GM12878 (cell line): Measurements from ENCODE around the gene PLSCR1. TPM values are rescaled to one million over a fixed set of nuclear protein-coding genes. Genes with fewer than 3 reads are reported as not detected.

Source experiments
- ATAC-seq: fragments of 200-7000 bp; cut with Tn5 transposase; 3 replicates; pipeline ENCODE4 v1.9.1; 2020; ENCODE audit warnings: mild to moderate bottlenecking, moderate library complexity
- BruUV-seq: library from RNA; stranded (reverse); fragments of 400-500 nt; replicated peaks from 2 replicates; lab custom pipeline; 2021; lab: Mats Ljungman, UMichigan
- CTCF ChIA-PET: fragments of 300-600 bp; sonication (Branson Sonifier 250); formaldehyde crosslinking; extraction: SDS; loops from one replicate; lab custom pipeline; 2021; ENCODE audit warnings: inconsistent platforms; lab: Yijun Ruan, JAX
- POLR2A ChIA-PET: fragments of 350-600 bp; formaldehyde crosslinking; extraction: SDS; loops from one replicate; lab custom pipeline; 2021; ENCODE audit warnings: inconsistent platforms; lab: Charles Lee
- RAD21 ChIA-PET: fragments of 300-600 bp; sonication (Branson Sonifier 250); formaldehyde crosslinking; loops from one replicate; lab custom pipeline; 2023; ENCODE audit warnings: antibody characterized with exemption; ENCODE audit not compliant: unreplicated experiment; lab: Charles Lee
- SMC1A ChIA-PET: fragments of 300-600 bp; sonication (Branson Sonifier 250); formaldehyde crosslinking; loops from one replicate; lab custom pipeline; 2023; ENCODE audit not compliant: unreplicated experiment, uncharacterized antibody; lab: Charles Lee
- DNase-seq: peaks from one replicate; pipeline ENCODE4 v3.0.0-alpha.2; 2011; ENCODE audit warnings: low read depth, low spot score
- FAIRE-seq: peaks from 3 replicates; lab custom pipeline; 2011; peaks lifted over from hg19 to GRCh38; lab: Jason Lieb, UNC
- H2AFZ ChIP-seq: 2 replicates; pipeline ENCODE4 v1.6.0; 2011; ENCODE audit warnings: low read depth, low read length, control low read depth; ENCODE audit not compliant: control insufficient read depth
- H3K27ac ChIP-seq: 2 replicates; pipeline ENCODE4 v1.5.1; 2011; ENCODE audit warnings: control low read depth; ENCODE audit not compliant: control insufficient read depth, insufficient read depth
- H3K27me3 ChIP-seq, 2 experiments: replicated peaks in 1 of 2; 2 replicates each; pipeline versions ENCODE4 v1.6.0 to v1.6.1; 2011; ENCODE audit warnings: low read length in 1 of 2; ENCODE audit not compliant: control insufficient read depth in 2 of 2, insufficient read depth in 2 of 2
- H3K36me3 ChIP-seq, 2 experiments: 2 replicates each; pipeline ENCODE4 v1.5.1; 2011; ENCODE audit warnings: low read length in 1 of 2; ENCODE audit not compliant: control insufficient read depth in 2 of 2, insufficient read depth in 2 of 2
- H3K4me1 ChIP-seq: 2 replicates; pipeline ENCODE4 v1.6.1; 2011; ENCODE audit warnings: mild to moderate bottlenecking, low read length, moderate library complexity, mixed read lengths; ENCODE audit not compliant: control insufficient read depth, insufficient read depth
- H3K4me2 ChIP-seq: 2 replicates; pipeline ENCODE4 v1.6.0; 2011; ENCODE audit warnings: control low read depth; ENCODE audit not compliant: control insufficient read depth, insufficient read depth
- H3K4me3 ChIP-seq: fragments of 200-600 bp; sonication (generic); 2 replicates; pipeline ENCODE4 v1.5.1; 2016
- H3K79me2 ChIP-seq: 2 replicates; pipeline ENCODE4 v1.6.0; 2011; ENCODE audit warnings: low read length; ENCODE audit not compliant: control insufficient read depth, insufficient read depth
- H3K9ac ChIP-seq: 2 replicates; pipeline ENCODE4 v1.8.0; 2011; ENCODE audit warnings: low read length, control low read depth, mixed read lengths; ENCODE audit not compliant: control insufficient read depth, insufficient read depth
- H3K9me3 ChIP-seq: replicated peaks from 3 replicates; pipeline ENCODE4 v1.5.1; 2011; ENCODE audit warnings: mild to moderate bottlenecking, low read length; ENCODE audit not compliant: control insufficient read depth, insufficient read depth
- H4K20me1 ChIP-seq: 2 replicates; pipeline ENCODE4 v1.6.0; 2011; ENCODE audit not compliant: control insufficient read depth, insufficient read depth
- BACH1 ChIP-seq: fragments of 450-650 bp; IDR thresholded peaks from 2 replicates; pipeline ENCODE4 v1.6.1; 2017; ENCODE audit warnings: mild to moderate bottlenecking, borderline replicate concordance
- CBFB ChIP-seq: IDR thresholded peaks from 2 replicates; pipeline ENCODE4 v1.6.1; 2016; ENCODE audit warnings: antibody characterized with exemption, low read depth
- EP300 ChIP-seq, 2 experiments: fragments of 150-350 bp in 1 of 2; IDR thresholded peaks; 2 replicates each; pipeline ENCODE4 v1.6.1; 2011 to 2012; ENCODE audit warnings: low read depth in 2 of 2, low read length in 2 of 2, borderline replicate concordance in 1 of 2, improper control_type of control experiment in 1 of 2, inconsistent platforms in 1 of 2; ENCODE audit not compliant: control insufficient read depth in 1 of 2
- IRF4 ChIP-seq: IDR thresholded peaks from 2 replicates; pipeline ENCODE4 v1.6.1; 2011; ENCODE audit warnings: low read depth, low read length
- MLLT1 ChIP-seq: fragments of 450-650 bp; IDR thresholded peaks from 2 replicates; pipeline ENCODE4 v1.6.1; 2016; ENCODE audit warnings: mild to moderate bottlenecking
- MTA2 ChIP-seq: fragments of 450-650 bp; IDR thresholded peaks from 2 replicates; pipeline ENCODE4 v1.6.1; 2016; ENCODE audit warnings: low read depth, mild to moderate bottlenecking, moderate library complexity
- MXI1 ChIP-seq: fragments of 150-350 bp; IDR thresholded peaks from 2 replicates; pipeline ENCODE4 v1.6.1; 2011; ENCODE audit warnings: low read depth, mild to moderate bottlenecking, inconsistent platforms, low read length, improper control_type of control experiment
- PRDM15 ChIP-seq: fragments of 450-650 bp; formaldehyde crosslinking; IDR thresholded peaks from 2 replicates; pipeline ENCODE4 v1.4.0; 2020; ENCODE audit warnings: mild to moderate bottlenecking, moderate library complexity
- RB1 ChIP-seq: fragments of 450-650 bp; formaldehyde crosslinking; IDR thresholded peaks from 2 replicates; pipeline ENCODE4 v1.6.1; 2017; ENCODE audit warnings: mild to moderate bottlenecking, borderline replicate concordance
- RCOR1 ChIP-seq: conservative IDR thresholded peaks from 2 replicates; pipeline ENCODE4 v1.6.1; 2012; ENCODE audit warnings: low read depth, low read length, improper control_type of control experiment
- SMAD5 ChIP-seq: IDR thresholded peaks from 2 replicates; pipeline ENCODE4 v1.6.1; 2016; ENCODE audit warnings: antibody characterized with exemption, low read depth
- SMC3 ChIP-seq: IDR thresholded peaks from 2 replicates; pipeline ENCODE4 v1.6.1; 2011; ENCODE audit warnings: low read length, improper control_type of control experiment, borderline replicate concordance
- TCF3 ChIP-seq: IDR thresholded peaks from 2 replicates; pipeline ENCODE4 v1.6.1; 2012; ENCODE audit warnings: low read depth, mild to moderate bottlenecking, low read length, borderline replicate concordance; ENCODE audit not compliant: insufficient read depth
- in situ Hi-C: fragments of 300-500 bp; cut with MboI; formaldehyde crosslinking; loops from 9 replicates; pipeline ENCODE4 v1.14.3; 2018; ENCODE audit warnings: mixed read lengths
- intact Hi-C: fragments of 100-400 bp; cut with micrococcal nuclease; formaldehyde crosslinking; loops from one replicate; pipeline ENCODE4 v1.14.2; 2022; ENCODE audit not compliant: unreplicated experiment
- polyA plus RNA-seq, 11 experiments: library from polyadenylated mRNA; depleted of rRNA in 4 of 11; unstranded in 6 of 11; stranded (reverse) in 5 of 11; fragments of >200 nt; fragmentation: Nextera tagmentation in 4 of 11; fragmentation: Illumina TruSeq in 1 of 11; extraction: Ambion mirVana in 4 of 11; extraction: Trizol in 1 of 11; gene quantifications; 1 replicate in 1 of 11; 2 replicates in 10 of 11; pipeline versions ENCODE4 v1.2.1 to v1.2.3, GENCODE V29; 2011 to 2016; ENCODE audit warnings: inconsistent platforms in 2 of 11, missing spikeins in 2 of 11, low read depth in 1 of 11
- total RNA-seq, 4 experiments: library from RNA; depleted of rRNA in 3 of 4; stranded (reverse); fragments of >200 nt in 3 of 4; fragmentation: Illumina TruSeq in 1 of 4; extraction: Trizol in 1 of 4; gene quantifications; 2 replicates each; pipeline versions ENCODE4 v1.2.1 to v1.2.3, GENCODE V29; 2013 to 2021

PLSCR1 gene
- total and polyA plus RNA-seq, 10 of the 15 experiments (the other 5 are each of a cell fraction or from before 2014, with no cell fraction given) = 35.4 to 77.8 (median 41.1) TPM

GRCh38 chr3:146550743-146551510 is 6.5 kb upstream of the PLSCR1 start (continued):
- TF ChIP-seq PRDM15 (CRISPR knock-in tag) (no peak), MTA2 (no peak), SMAD5 (no peak), CBFB (no peak), IRF4 (peak; percentile 87), RB1 (no peak), TCF3 (no peak), MXI1 (no peak)
- TF ChIP-seq, all 136 proteins: peak for 7

- Histone ChIP-seq H3K4me3 (no peak overlapping the region), H3K27me3 (no peaks in the 10 kb centered on the region), H3K9me3 (no peaks in the 10 kb centered on the region), H3K4me1 (peaks cover 9% of the 10 kb centered on the region; the same call in 1 of the 2 replicates), H3K36me3 (no peaks in the 10 kb centered on the region), H4K20me1 (no peaks in the 10 kb centered on the region), H3K27ac (no peak overlapping the region), H3K9ac (no peak overlapping the region), H3K79me2 (no peaks in the 10 kb centered on the region), H2AFZ (no peak overlapping the region), H3K4me2 (no peak overlapping the region)
- intact Hi-C loops = no loop called here
- ChIA-PET RAD21 (interaction anchor here (1.1 kb wide), 1 partner anchor 485 kb away, joined by 3 read pairs; no protein-coding TSS in a partner anchor), POLR2A (no interaction called here), SMC1A (interaction anchor here (1.7 kb wide), 1 partner anchor 11 kb away, joined by 6 read pairs; no protein-coding TSS in a partner anchor), CTCF (no interaction called here)
- no TSS peak for BruUV-seq
- ATAC-seq (0 out of 3 replicates have a peak, but pooled peaks have one; percentile 16), FAIRE-seq (no peak), DNase-seq (no peak)
- in situ Hi-C loops = no loop called here
- TF ChIP-seq MLLT1 = no peak
- TF ChIP-seq PRDM15 (CRISPR knock-in tag) = no peak
- no peak for TF ChIP-seq RCOR1
- TF ChIP-seq BACH1 = no peak
- TF ChIP-seq SMC3 = no peak
- no peak for TF ChIP-seq EP300 (IDR thresholded peaks at IDR 0.05; ENCODE audit: borderline replicate concordance in 1 of 2, control insufficient read depth in 1 of 2, low read depth in 2 of 2, low read length in 2 of 2)
Measured at GRCh38 chr3:146550070-146550615, 5.7 kb upstream of the PLSCR1 start.
